Fibroblast of villous mesenchyme (primary cell): ENCODE results near the gene SLC35A2. TPM values are rescaled to one million over a fixed set of nuclear protein-coding genes. Genes with fewer than 3 reads are reported as not detected.
A peak's percentile ranks its signal among the peaks of the same experiment; 100 is the strongest.

Experiments used
- DNase-seq: peaks from one replicate; pipeline ENCODE4 v3.0.0-alpha.2; 2010; ENCODE audit warnings: low read depth
- H3K4me3 ChIP-seq: 2 replicates; pipeline ENCODE4 v1.5.1; 2011; ENCODE audit warnings: low read depth, mild to moderate bottlenecking, low read length
- total RNA-seq: library from RNA; depleted of rRNA; stranded (reverse); fragments of >200 nt; gene quantifications from 2 replicates; pipeline ENCODE4 v1.2.3, GENCODE V29; 2012
- TF ChIP-seq, protein P1 (sequence below): IDR thresholded peaks from 2 replicates; pipeline ENCODE4 v1.5.1; 2012; ENCODE audit warnings: low read depth, mild to moderate bottlenecking, low read length; ENCODE audit not compliant: insufficient read depth

Gene SLC35A2
- total RNA-seq, 1 donor, result 25.5 TPM

DNA sequence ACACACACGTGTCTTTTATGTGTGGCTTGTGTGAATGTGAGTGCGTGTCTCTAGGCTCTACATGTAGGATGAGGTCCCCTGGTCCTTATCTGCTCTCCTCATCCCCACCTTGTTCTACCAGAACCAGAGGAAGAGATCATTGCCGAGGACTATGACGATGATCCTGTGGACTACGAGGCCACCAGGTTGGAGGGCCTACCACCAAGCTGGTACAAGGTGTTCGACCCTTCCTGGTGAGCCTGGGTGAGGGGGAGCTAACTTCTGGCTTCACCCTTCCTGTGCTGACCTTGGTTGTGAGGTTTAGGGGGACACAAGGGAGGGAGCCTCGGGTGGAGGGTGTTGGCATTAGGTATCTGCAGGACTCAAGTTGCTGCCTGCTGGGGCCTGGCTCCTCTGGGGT is 10.4 kb downstream of the SLC35A2 start:
- no peak for DNase-seq
- no peak overlapping the region for H3K4me3 ChIP-seq
- TF ChIP-seq, protein P1, sequence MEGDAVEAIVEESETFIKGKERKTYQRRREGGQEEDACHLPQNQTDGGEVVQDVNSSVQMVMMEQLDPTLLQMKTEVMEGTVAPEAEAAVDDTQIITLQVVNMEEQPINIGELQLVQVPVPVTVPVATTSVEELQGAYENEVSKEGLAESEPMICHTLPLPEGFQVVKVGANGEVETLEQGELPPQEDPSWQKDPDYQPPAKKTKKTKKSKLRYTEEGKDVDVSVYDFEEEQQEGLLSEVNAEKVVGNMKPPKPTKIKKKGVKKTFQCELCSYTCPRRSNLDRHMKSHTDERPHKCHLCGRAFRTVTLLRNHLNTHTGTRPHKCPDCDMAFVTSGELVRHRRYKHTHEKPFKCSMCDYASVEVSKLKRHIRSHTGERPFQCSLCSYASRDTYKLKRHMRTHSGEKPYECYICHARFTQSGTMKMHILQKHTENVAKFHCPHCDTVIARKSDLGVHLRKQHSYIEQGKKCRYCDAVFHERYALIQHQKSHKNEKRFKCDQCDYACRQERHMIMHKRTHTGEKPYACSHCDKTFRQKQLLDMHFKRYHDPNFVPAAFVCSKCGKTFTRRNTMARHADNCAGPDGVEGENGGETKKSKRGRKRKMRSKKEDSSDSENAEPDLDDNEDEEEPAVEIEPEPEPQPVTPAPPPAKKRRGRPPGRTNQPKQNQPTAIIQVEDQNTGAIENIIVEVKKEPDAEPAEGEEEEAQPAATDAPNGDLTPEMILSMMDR, result no peak

DNA sequence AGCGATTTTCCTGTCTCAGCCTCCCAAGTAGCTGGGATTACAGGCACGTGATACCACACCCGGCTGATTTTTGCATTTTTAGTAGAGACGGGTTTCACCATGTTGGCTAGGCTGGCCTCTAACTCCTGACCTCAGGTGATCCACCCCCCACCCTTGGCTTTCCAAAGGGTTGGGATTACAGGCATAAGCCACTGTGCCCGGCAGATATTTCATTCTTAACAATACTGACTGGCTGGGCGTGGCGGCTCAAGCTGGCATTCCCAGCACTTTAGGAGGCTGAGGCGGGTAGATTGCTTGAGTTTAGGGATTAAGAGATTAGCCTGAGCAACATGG is 12.4 kb downstream of the SLC35A2 start:
- DNase-seq, result no peak
- TF ChIP-seq, protein P1, result no peak
- H3K4me3 ChIP-seq, result no peak overlapping the region

DNA sequence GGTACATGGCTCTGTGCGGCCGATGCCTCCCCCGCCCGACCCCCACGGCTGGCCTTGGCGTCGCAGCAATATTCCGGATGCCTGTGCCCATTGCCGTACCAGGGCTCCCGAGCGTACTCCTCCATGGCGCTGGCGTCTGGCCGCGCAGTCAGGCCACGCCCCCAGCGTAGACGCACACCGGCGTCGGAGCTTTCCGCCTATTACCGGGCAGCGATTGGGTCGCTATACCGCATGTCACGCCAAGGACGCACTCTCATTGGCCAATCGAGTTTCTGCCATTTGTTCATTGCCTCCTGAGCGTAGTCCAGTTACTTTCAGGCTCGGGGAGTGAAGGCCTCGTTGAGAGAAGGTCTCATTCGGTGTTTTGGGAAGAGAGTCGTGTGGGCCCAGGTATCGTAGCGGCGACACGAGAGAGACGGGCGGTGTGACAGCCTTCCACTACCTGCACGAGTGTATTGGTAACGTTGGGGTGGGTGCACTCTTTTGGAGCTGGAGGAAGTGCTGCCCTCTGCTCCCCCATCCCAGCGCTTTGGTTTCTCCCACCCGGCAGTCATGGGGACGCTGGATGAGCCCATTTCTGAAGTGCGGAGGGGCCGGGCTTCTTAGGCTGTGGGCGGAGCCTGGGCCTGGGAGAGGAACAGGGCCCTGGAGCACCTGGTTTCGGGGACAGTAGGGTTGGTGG is 13.7 kb downstream of the SLC35A2 start, which contains the start of the genes PQBP1 and TIMM17B:
Gene PQBP1, plus strand, starts transcription at position 306 of the 682 bp plus-strand sequence. CDS start 580 bp downstream, outside the sequence.
Gene TIMM17B, minus strand, starts transcription at position 144 of the 682 bp plus-strand sequence. Its CDS starts 19 bp downstream, at position 125.
- peak within 1 kb of the TSS; percentile 79 for H3K4me3 ChIP-seq
- peak; percentile 96 for DNase-seq
- TF ChIP-seq, protein P1, result no peak

DNA sequence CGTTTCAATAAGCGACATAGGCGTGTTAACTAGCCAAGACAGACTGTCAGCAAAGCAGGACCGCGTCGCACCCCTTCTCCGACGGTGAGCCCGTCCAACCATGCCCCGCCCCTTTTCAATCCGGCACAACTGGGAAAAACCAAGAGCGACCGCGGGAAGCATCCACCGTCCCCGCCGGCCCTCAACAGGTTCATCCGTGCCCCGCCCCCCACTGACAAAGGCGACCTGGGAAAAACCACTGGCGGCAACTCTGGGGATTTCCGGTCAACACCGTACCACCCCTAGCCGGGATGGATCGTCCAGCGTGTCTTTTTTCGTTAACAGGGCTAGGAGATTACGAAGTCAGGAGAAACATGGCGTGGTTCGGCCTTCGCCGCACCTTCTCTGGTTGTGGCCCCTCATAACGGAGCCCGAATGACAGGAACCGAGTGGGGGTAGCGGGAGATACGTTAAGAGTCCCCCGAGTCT is 14.3 kb downstream of the SLC35A2 start:
- peak; percentile 75 for DNase-seq
- peak overlapping the region; percentile 79 for H3K4me3 ChIP-seq
- TF ChIP-seq, protein P1, result no peak

DNA sequence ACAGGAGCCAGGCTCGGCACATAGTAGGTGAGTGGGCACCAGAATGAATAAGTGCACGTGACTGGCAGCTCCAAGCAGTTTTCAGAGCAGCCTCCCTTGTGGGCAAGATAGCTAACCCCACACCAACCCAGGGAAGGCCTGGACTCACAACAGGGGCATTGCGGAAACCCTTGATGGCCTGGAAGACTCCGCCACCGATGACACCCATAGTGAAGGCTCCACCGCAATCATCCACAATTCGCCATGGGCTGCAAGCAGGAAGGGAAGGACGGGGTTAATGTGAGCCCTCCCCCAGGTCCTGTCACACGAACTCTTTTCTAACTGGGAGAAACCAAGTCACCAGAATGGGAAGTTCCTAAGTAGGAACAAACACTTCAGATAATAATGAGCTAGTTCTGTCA is 14.8 kb downstream of the SLC35A2 start:
- peak overlapping the region; percentile 79 for H3K4me3 ChIP-seq
- DNase-seq, result no peak
- TF ChIP-seq, protein P1, result no peak

DNA sequence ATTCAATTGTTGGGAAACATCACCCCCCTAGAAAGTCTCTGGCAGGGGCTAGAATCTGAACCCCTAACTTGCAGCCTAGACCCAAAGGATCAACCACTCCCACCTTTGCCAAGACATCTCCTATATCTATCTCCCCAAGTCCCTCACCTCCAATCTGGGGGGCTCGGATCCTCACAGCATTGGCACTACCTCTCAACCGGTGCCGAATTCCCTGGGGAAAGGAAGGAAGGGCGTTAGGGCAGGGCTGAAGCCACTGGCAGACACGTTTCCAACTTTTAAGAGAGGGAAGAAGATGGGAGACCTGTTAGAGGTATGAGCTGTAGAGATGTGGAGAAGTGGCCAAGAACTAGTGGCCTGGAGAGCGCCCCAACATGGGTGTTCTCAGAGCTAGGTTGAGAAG is 16.6 kb downstream of the SLC35A2 start:
- TF ChIP-seq, protein P1, result no peak
- DNase-seq, result no peak
- no peak overlapping the region for H3K4me3 ChIP-seq
